Mammary epithelial cell (primary cell): ENCODE results near the gene GALNT13.

Experiments used
- CTCF ChIP-seq, 2 donors: IDR thresholded peaks in 1 of 2; conservative IDR thresholded peaks in 1 of 2; 2 replicates each; pipeline ENCODE4 v1.5.1; 2011 to 2012; ENCODE audit warnings: inconsistent platforms in 2 of 2, low read length in 2 of 2, mild to moderate bottlenecking in 2 of 2, control low read depth in 1 of 2, low read depth in 1 of 2; ENCODE audit not compliant: insufficient read depth in 1 of 2; ENCODE audit errors: extremely low read depth in 1 of 2
- EZH2 ChIP-seq: IDR thresholded peaks from 2 replicates; pipeline ENCODE4 v1.6.1; 2012; ENCODE audit warnings: low read length, inconsistent platforms, borderline replicate concordance

GRCh38 chr2:154386186-154386585 lies 514.5 kb downstream of the GALNT13 start:
- TF ChIP-seq CTCF (conservative IDR thresholded peaks at IDR 0.05 in 1 of 2, IDR thresholded peaks at IDR 0.05 in 1 of 2; ENCODE audit: extremely low read depth in 1 of 2, insufficient read depth in 1 of 2, low read depth in 1 of 2, low read length in 2 of 2) = no peak
- TF ChIP-seq EZH2 = no peak
